HUES6 (cell line): Measurements from ENCODE around the gene DNMT3B.
"Not testable (repeated sequence)": the region's sequence is repeated elsewhere in the genome, so short reads cannot be mapped to it uniquely, and the experiment has no call there.

Source experiments
- H3K27ac ChIP-seq: 2 replicates; pipeline ENCODE4 v1.7.0; 2013; ENCODE audit warnings: low read depth, mild to moderate bottlenecking, low read length, inconsistent platforms
- H3K27me3 ChIP-seq: 2 replicates; pipeline ENCODE4 v1.6.1; 2013; ENCODE audit warnings: low read length; ENCODE audit not compliant: control insufficient read depth, insufficient read depth
- H3K36me3 ChIP-seq: 2 replicates; pipeline ENCODE4 v1.6.1; 2013; ENCODE audit warnings: low read length; ENCODE audit not compliant: control insufficient read depth, insufficient read depth
- H3K4me1 ChIP-seq: 2 replicates; pipeline ENCODE4 v1.6.1; 2013; ENCODE audit warnings: low read length; ENCODE audit not compliant: control insufficient read depth, insufficient read depth
- H3K4me3 ChIP-seq: 2 replicates; pipeline ENCODE4 v1.5.1; 2013; ENCODE audit warnings: low read depth, low read length
- H3K9ac ChIP-seq: one replicate; pipeline ENCODE4 v1.6.1; 2013; ENCODE audit warnings: mild to moderate bottlenecking, low read length
- H3K9me3 ChIP-seq: 2 replicates; pipeline ENCODE4 v1.6.1; 2013; ENCODE audit warnings: low read depth, low read length; ENCODE audit not compliant: control insufficient read depth, insufficient read depth

DNMT3B gene

GRCh38 chr20:32792731-32793458, 30.7 kb downstream of the DNMT3B start:
- Histone ChIP-seq H3K4me1 (0 out of 2 replicates have a peak, but pooled peaks cover 8% of the 10 kb centered on the region), H3K27me3 (no peaks in the 10 kb centered on the region), H3K9ac (no peak overlapping the region), H3K9me3 (no peaks in the 10 kb centered on the region), H3K4me3 (no peak overlapping the region), H3K27ac (no peak overlapping the region), H3K36me3 (peaks cover 100% of the 10 kb centered on the region)

GRCh38 chr20:32796383-32796948, 34.3 kb downstream of the DNMT3B start:
- Histone ChIP-seq H3K9ac (no peak overlapping the region), H3K36me3 (peaks cover 100% of the 10 kb centered on the region), H3K27me3 (no peaks in the 10 kb centered on the region), H3K4me1 (peaks cover 8% of the 10 kb centered on the region; the same call in 1 of the 2 replicates), H3K27ac (no peak overlapping the region), H3K4me3 (no peak overlapping the region), H3K9me3 (no peaks in the 10 kb centered on the region)

DNA sequence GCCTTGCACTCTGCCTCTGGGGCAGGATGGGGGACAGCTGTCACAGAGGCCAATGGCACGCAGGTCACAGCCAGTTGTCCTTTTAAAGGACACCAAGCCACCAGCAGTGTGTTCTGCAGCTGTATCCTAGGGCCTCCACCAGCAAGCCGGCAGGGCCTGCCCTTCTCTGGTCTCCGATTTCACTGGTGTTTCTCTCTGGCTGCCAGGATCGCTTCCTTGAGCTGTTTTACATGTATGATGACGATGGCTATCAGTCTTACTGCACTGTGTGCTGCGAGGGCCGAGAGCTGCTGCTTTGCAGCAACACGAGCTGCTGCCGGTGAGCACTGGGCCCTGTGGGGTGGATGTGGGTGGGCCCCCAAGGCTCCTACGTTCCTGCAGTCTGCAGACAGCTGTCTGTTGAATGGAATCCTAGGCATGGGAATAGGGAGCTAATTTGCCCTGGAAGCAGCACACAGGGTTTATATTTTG, 34.8 kb downstream of the DNMT3B start:
- no peak overlapping the region for H3K9ac ChIP-seq
- H3K4me1 ChIP-seq, result peaks cover 7% of the 10 kb centered on the region; the same call in 1 of the 2 replicates
- no peaks in the 10 kb centered on the region for H3K9me3 ChIP-seq
- H3K27ac ChIP-seq, result no peak overlapping the region
- H3K27me3 ChIP-seq, result no peaks in the 10 kb centered on the region
- no peak overlapping the region for H3K4me3 ChIP-seq
- peaks cover 100% of the 10 kb centered on the region for H3K36me3 ChIP-seq

DNA sequence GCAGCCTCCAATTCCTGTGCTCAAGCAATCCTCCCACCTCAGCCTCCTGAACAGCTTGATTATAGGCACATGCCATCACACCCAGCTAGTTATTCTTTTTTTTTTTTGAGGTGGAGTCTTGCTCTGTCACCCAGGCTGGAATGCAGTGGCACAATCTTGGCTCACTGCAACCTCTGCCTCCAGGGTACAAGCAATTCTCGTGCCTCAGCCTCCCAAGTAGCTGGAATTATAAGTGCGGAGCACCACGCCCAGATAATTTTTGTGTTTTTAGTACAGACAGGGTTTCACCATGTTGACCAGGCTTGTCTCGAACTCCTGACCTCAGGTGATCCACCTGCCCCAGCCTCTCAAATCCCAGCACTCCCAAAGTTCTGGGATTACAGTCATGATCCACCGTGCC, 35.4 kb downstream of the DNMT3B start:
- not testable (repeated sequence) for H3K4me1 ChIP-seq, H3K9me3 ChIP-seq, H3K9ac ChIP-seq, H3K27me3 ChIP-seq, H3K4me3 ChIP-seq, H3K27ac ChIP-seq
- H3K36me3 ChIP-seq, result peaks cover 100% of the 10 kb centered on the region

- no peak overlapping the region for H3K27ac ChIP-seq
- no peak overlapping the region for H3K4me3 ChIP-seq
- H3K9me3 ChIP-seq, result no peaks in the 10 kb centered on the region
- no peaks in the 10 kb centered on the region for H3K27me3 ChIP-seq
- H3K9ac ChIP-seq, result no peak overlapping the region
- H3K4me1 ChIP-seq, result peaks cover 9% of the 10 kb centered on the region; the same call in 1 of the 2 replicates
- peaks cover 100% of the 10 kb centered on the region for H3K36me3 ChIP-seq
Observed at GRCh38 chr20:32798046-32798981, 36.1 kb downstream of the DNMT3B start.

DNA sequence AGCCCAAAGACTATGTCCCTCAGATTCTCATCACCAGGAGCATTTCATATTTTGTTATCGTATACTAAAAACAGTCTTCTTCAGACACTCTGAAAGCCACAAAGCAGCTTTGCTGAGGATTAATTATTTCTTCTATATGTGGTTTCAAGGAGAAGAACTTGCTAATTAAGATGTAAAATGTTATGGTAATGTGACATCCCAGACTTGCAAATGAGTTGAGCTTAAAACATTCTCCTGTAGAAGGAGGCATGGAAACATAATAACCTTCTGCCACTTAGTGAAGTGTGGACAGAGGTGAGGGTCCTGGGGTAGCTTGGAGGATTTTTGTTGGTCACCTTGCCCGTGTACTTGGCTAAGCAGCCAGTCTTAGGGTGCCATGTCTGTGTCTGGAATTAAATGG, 40.9 kb downstream of the DNMT3B start:
- Histone ChIP-seq H3K9ac (no peak overlapping the region), H3K27me3 (no peaks in the 10 kb centered on the region), H3K36me3 (peaks cover 100% of the 10 kb centered on the region), H3K4me1 (peaks cover 54% of the 10 kb centered on the region), H3K27ac (no peak overlapping the region), H3K4me3 (no peak overlapping the region), H3K9me3 (no peaks in the 10 kb centered on the region)

- Histone ChIP-seq H3K4me3 (no peak overlapping the region), H3K4me1 (peaks cover 54% of the 10 kb centered on the region), H3K27me3 (no peaks in the 10 kb centered on the region), H3K9me3 (no peaks in the 10 kb centered on the region), H3K36me3 (peaks cover 100% of the 10 kb centered on the region), H3K9ac (no peak overlapping the region), H3K27ac (no peak overlapping the region)
Observed at GRCh38 chr20:32804022-32804715, 42.0 kb downstream of the DNMT3B start.

DNA sequence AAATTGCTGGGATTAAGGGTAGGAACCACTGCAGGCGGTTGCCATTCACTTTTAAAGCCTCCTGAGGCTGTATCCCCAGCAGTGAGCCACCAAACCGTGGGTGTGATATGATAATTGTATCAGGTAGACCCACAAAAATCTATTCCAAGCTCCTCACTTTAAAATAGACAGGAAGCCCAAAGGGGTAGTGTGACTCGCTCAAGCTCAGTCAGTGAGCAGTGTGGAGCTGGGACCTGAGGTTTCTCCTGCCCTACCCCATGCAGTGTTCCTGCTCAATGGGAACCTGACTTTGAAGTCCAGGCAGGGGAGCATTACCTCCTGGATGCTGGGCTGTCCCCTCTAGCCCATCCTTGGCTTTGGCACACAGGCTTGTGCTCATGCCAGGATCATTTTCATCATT, 42.6 kb downstream of the DNMT3B start:
- no peak overlapping the region for H3K4me3 ChIP-seq
- peaks cover 100% of the 10 kb centered on the region for H3K36me3 ChIP-seq
- H3K27me3 ChIP-seq, result no peaks in the 10 kb centered on the region
- H3K9ac ChIP-seq, result no peak overlapping the region
- peaks cover 54% of the 10 kb centered on the region for H3K4me1 ChIP-seq
- no peaks in the 10 kb centered on the region for H3K9me3 ChIP-seq
- no peak overlapping the region for H3K27ac ChIP-seq

DNA sequence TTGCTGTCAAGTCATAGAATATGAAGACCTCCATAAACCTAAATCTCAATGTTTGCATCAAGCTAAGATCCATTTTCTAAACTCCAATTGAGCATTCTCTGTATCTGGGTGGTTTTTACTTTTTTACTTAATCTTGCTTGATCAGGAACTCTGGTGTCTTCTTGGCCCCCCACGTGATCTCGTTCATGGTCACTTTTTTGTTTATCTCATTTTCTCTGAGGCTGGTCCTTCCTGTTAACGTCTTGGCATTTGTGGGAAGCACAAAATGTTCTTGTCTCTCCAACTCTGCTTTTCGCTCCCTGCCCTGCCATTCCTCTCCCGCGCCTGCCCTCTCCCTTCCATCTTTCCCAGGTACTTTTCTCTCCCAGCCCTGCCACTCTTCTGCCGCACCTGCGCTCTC, 43.5 kb downstream of the DNMT3B start:
- Histone ChIP-seq H3K9me3 (no peaks in the 10 kb centered on the region), H3K4me3 (no peak overlapping the region), H3K9ac (no peak overlapping the region), H3K27me3 (no peaks in the 10 kb centered on the region), H3K36me3 (peaks cover 99% of the 10 kb centered on the region), H3K27ac (no peak overlapping the region), H3K4me1 (peaks cover 51% of the 10 kb centered on the region)

DNA sequence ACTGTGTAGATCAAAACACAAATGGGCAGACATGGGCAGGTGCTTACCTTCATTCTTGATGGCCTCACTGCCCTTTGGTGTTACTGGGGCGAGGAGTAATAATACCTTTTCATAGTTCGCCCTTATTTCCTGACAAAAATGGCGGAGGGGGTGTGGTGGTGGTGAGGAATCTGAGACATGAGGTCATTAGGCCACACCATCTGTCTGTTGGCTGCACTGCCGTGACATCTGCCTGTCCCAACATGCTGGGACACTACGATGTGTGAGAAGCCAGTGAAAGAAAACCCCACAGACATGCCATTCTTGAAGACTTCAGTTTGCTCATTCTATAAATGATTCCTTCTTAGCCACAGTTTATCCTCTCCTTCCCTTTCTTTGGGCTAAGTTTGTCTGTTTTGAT, 44.2 kb downstream of the DNMT3B start:
- H3K27me3 ChIP-seq, result no peaks in the 10 kb centered on the region
- H3K9me3 ChIP-seq, result no peaks in the 10 kb centered on the region
- H3K4me3 ChIP-seq, result no peak overlapping the region
- no peak overlapping the region for H3K9ac ChIP-seq
- peaks cover 92% of the 10 kb centered on the region for H3K36me3 ChIP-seq
- H3K4me1 ChIP-seq, result peaks cover 51% of the 10 kb centered on the region
- H3K27ac ChIP-seq, result no peak overlapping the region
